HEK293T (cell line): ENCODE measurements around the gene TBC1D1.

Source experiments
- CTCF ChIA-PET: fragments of 350-600 bp; formaldehyde crosslinking; extraction: SDS; loops from one replicate; lab custom pipeline; 2021; ENCODE audit warnings: antibody characterized with exemption, inconsistent platforms; lab: Yijun Ruan, JAX
- POLR2A ChIA-PET: fragments of 350-600 bp; formaldehyde crosslinking; extraction: SDS; loops from one replicate; lab custom pipeline; 2020; ENCODE audit warnings: antibody characterized with exemption, inconsistent platforms; lab: Yijun Ruan, JAX
- DNase-seq: peaks from one replicate; pipeline ENCODE4 v3.0.0; 2012; ENCODE audit warnings: mixed read lengths; ENCODE audit errors: extremely low spot score
- ARNT ChIP-seq: fragments of 450-650 bp; IDR thresholded peaks from 2 replicates; pipeline ENCODE4 v1.6.1; 2017; ENCODE audit warnings: mild to moderate bottlenecking
- BHLHE40 ChIP-seq: fragments of 450-650 bp; IDR thresholded peaks from 2 replicates; pipeline ENCODE4 v1.6.1; 2016; ENCODE audit warnings: mild to moderate bottlenecking, moderate library complexity, borderline replicate concordance
- CTBP1 ChIP-seq: fragments of 450-650 bp; IDR thresholded peaks from 2 replicates; pipeline ENCODE4 v1.6.1; 2016; ENCODE audit warnings: borderline replicate concordance
- ELF4 ChIP-seq: fragments of 450-650 bp; IDR thresholded peaks from 2 replicates; pipeline ENCODE4 v1.6.1; 2017; ENCODE audit warnings: antibody characterized with exemption
- FOXA1 ChIP-seq: fragments of 450-650 bp; IDR thresholded peaks from 2 replicates; pipeline ENCODE4 v1.6.1; 2016; ENCODE audit warnings: mild to moderate bottlenecking
- FOXK2 ChIP-seq: fragments of 450-650 bp; IDR thresholded peaks from 2 replicates; pipeline ENCODE4 v1.6.1; 2016; ENCODE audit warnings: mild to moderate bottlenecking
- FOXM1 ChIP-seq: fragments of 450-650 bp; IDR thresholded peaks from 2 replicates; pipeline ENCODE4 v1.6.1; 2017; ENCODE audit warnings: mild to moderate bottlenecking, borderline replicate concordance
- HDGF ChIP-seq: fragments of 450-650 bp; IDR thresholded peaks from 2 replicates; pipeline ENCODE4 v1.6.1; 2017; ENCODE audit warnings: antibody characterized with exemption, borderline replicate concordance
- L3MBTL2 ChIP-seq: fragments of 450-650 bp; conservative IDR thresholded peaks from 2 replicates; pipeline ENCODE4 v1.6.1; 2016; ENCODE audit warnings: mild to moderate bottlenecking
- LEF1 ChIP-seq: fragments of 450-650 bp; IDR thresholded peaks from 2 replicates; pipeline ENCODE4 v1.6.1; 2017; ENCODE audit warnings: mild to moderate bottlenecking, borderline replicate concordance
- NFRKB ChIP-seq: fragments of 450-650 bp; IDR thresholded peaks from 2 replicates; pipeline ENCODE4 v1.6.1; 2016; ENCODE audit warnings: mild to moderate bottlenecking, moderate library complexity
- PKNOX1 ChIP-seq: fragments of 450-650 bp; IDR thresholded peaks from 2 replicates; pipeline ENCODE4 v1.6.1; 2016
- SP1 ChIP-seq: fragments of 450-650 bp; IDR thresholded peaks from 2 replicates; pipeline ENCODE4 v1.6.1; 2017
- SUZ12 ChIP-seq: fragments of 450-650 bp; IDR thresholded peaks from 2 replicates; pipeline ENCODE4 v1.6.1; 2016; ENCODE audit warnings: mild to moderate bottlenecking
- TARDBP ChIP-seq: fragments of 450-650 bp; IDR thresholded peaks from 2 replicates; pipeline ENCODE4 v1.6.1; 2016
- ZNF384 ChIP-seq: fragments of 450-650 bp; IDR thresholded peaks from 2 replicates; pipeline ENCODE4 v1.6.1; 2016

Gene TBC1D1

GRCh38 chr4:38045289-38045988 lies 154.6 kb downstream of the TBC1D1 start:
- ChIA-PET CTCF (interaction anchor here (0.6 kb wide), 1 partner anchor 46 kb away, joined by 3 read pairs; no protein-coding TSS in a partner anchor), POLR2A (no interaction called here)
- DNase-seq: no peak
- no peak for TF ChIP-seq PKNOX1
- TF ChIP-seq ELF4: no peak
- no peak for TF ChIP-seq SUZ12
- no peak for TF ChIP-seq ZNF384
- no peak for TF ChIP-seq FOXA1
- no peak for TF ChIP-seq CTBP1
- no peak for TF ChIP-seq FOXK2
- TF ChIP-seq HDGF: no peak

GRCh38 chr4:38046727-38047489 lies 156.0 kb downstream of the TBC1D1 start:
- DNase-seq: no peak
- ChIA-PET CTCF (interaction anchor here (0.7 kb wide), 1 partner anchor 195 kb away, joined by 3 read pairs; no protein-coding TSS in a partner anchor), POLR2A (no interaction called here)
- TF ChIP-seq ELF4 (no peak), ZNF384 (no peak)

- POLR2A ChIA-PET: no interaction called here
- CTCF ChIA-PET: interaction anchor here (1.2 kb wide), 1 partner anchor 15 kb away, joined by 3 read pairs; no protein-coding TSS in a partner anchor
- no peak for DNase-seq
- no peak for TF ChIP-seq HDGF
Observed at GRCh38 chr4:38049545-38050170, 158.8 kb downstream of the TBC1D1 start.

GRCh38 chr4:38050560-38051350 lies 159.9 kb downstream of the TBC1D1 start:
- no peak for DNase-seq
- ChIA-PET POLR2A (no interaction called here), CTCF (interaction anchor here (0.7 to 1.2 kb wide), 3 partner anchors 16 to 284 kb away, joined by 3 read pairs; no protein-coding TSS in a partner anchor)
- TF ChIP-seq TARDBP: no peak

- no peak for DNase-seq
- TF ChIP-seq CTBP1 (no peak), LEF1 (no peak), L3MBTL2 (no peak), HDGF (no peak), NFRKB (no peak), TARDBP (no peak), ZNF384 (no peak), ARNT (no peak), BHLHE40 (no peak), FOXM1 (no peak), SUZ12 (no peak), ELF4 (no peak)
- CTCF ChIA-PET: interaction anchor here (0.6 kb wide), 1 partner anchor 232 kb away, joined by 3 read pairs; no protein-coding TSS in a partner anchor
- POLR2A ChIA-PET: no interaction called here
Observed at GRCh38 chr4:38055566-38055965, 164.7 kb downstream of the TBC1D1 start.

- CTCF ChIA-PET: interaction anchor here (0.6 kb wide), 1 partner anchor 232 kb away, joined by 3 read pairs; no protein-coding TSS in a partner anchor
- DNase-seq: no peak
- POLR2A ChIA-PET: no interaction called here
- no peak for TF ChIP-seq PKNOX1
- no peak for TF ChIP-seq FOXA1
- TF ChIP-seq TARDBP: no peak
- TF ChIP-seq SUZ12: no peak
- no peak for TF ChIP-seq CTBP1
- no peak for TF ChIP-seq BHLHE40
- no peak for TF ChIP-seq SP1
- TF ChIP-seq HDGF: no peak
- no peak for TF ChIP-seq FOXM1
- TF ChIP-seq ELF4: no peak
- TF ChIP-seq LEF1: no peak
Observed at GRCh38 chr4:38056011-38056685, 165.3 kb downstream of the TBC1D1 start.
